HepG2 (cell line): ENCODE results near the gene HSPA1B. TPM values are rescaled to one million over a fixed set of nuclear protein-coding genes. Genes with fewer than 3 reads are reported as not detected.
A peak's percentile ranks its signal among the peaks of the same experiment; 100 is the strongest.

ENCODE experiments used
- CHCHD3 ChIP-seq: sonication (generic); formaldehyde crosslinking; IDR thresholded peaks from 2 replicates; pipeline ENCODE4 v1.8.0; 2022; ENCODE audit warnings: mild to moderate bottlenecking, missing genetic modification reagents, moderate library complexity
- HDAC1 ChIP-seq: sonication (generic); formaldehyde crosslinking; IDR thresholded peaks from 2 replicates; pipeline ENCODE4 v1.5.1; 2020; ENCODE audit warnings: mild to moderate bottlenecking, missing genetic modification reagents
- HDAC2 ChIP-seq: sonication (generic); formaldehyde crosslinking; IDR thresholded peaks from 2 replicates; pipeline ENCODE4 v1.4.0; 2020; ENCODE audit warnings: missing genetic modification reagents
- TGIF2 ChIP-seq: IDR thresholded peaks from 2 replicates; pipeline ENCODE4 v1.6.1; 2016; ENCODE audit warnings: control low read depth, missing compliant biosample characterization
- YEATS4 ChIP-seq: sonication (generic); formaldehyde crosslinking; IDR thresholded peaks from 2 replicates; pipeline ENCODE4 v1.4.0; 2020; ENCODE audit warnings: missing genetic modification reagents, borderline replicate concordance
- ZNF350 ChIP-seq: sonication (generic); formaldehyde crosslinking; IDR thresholded peaks from 2 replicates; pipeline ENCODE4 v1.4.0; 2020; ENCODE audit warnings: mild to moderate bottlenecking, low read depth, missing genetic modification reagents, borderline replicate concordance
- ZNF543 ChIP-seq: sonication (generic); formaldehyde crosslinking; IDR thresholded peaks from 2 replicates; pipeline ENCODE4 v1.4.0; 2020; ENCODE audit warnings: mild to moderate bottlenecking, missing genetic modification reagents
- ZNF564 ChIP-seq: sonication (generic); formaldehyde crosslinking; IDR thresholded peaks from 2 replicates; pipeline ENCODE4 v1.8.1; 2023; ENCODE audit warnings: mild to moderate bottlenecking, missing genetic modification reagents
- ZNF614 ChIP-seq: IDR thresholded peaks from 2 replicates; pipeline ENCODE4 v1.6.1; 2018; ENCODE audit warnings: missing biosample characterization, missing genetic modification reagents, inconsistent platforms, borderline replicate concordance
- ZNF746 ChIP-seq: sonication (generic); formaldehyde crosslinking; IDR thresholded peaks from 2 replicates; pipeline ENCODE4 v1.8.0; 2022; ENCODE audit warnings: mild to moderate bottlenecking, missing genetic modification reagents
- polyA plus RNA-seq, 8 experiments: library from polyadenylated mRNA; depleted of rRNA in 3 of 8; stranded (reverse) in 7 of 8; unstranded in 1 of 8; fragments of >200 nt; fragmentation: Illumina TruSeq in 4 of 8; extraction: Trizol in 4 of 8; gene quantifications; 2 replicates each; pipeline versions ENCODE4 v1.2.1 to v1.2.3, GENCODE V29; 2011 to 2016; ENCODE audit warnings: low read depth in 4 of 8, missing spikeins in 1 of 8, mixed read lengths in 1 of 8; ENCODE audit not compliant: insufficient read depth in 1 of 8
- total RNA-seq, 5 experiments: library from RNA; depleted of rRNA; stranded (reverse); fragments of >200 nt; fragmentation: Illumina TruSeq; extraction: Trizol; gene quantifications; 2 replicates each; pipeline ENCODE4 v1.2.3, GENCODE V29; 2016; ENCODE audit warnings: low read depth in 1 of 5
- TF ChIP-seq, protein P1 (sequence below): IDR thresholded peaks from 2 replicates; pipeline ENCODE4 v1.6.1; 2016; ENCODE audit warnings: mild to moderate bottlenecking, missing biosample characterization, missing genetic modification reagents
- TF ChIP-seq, protein P2 (sequence below): sonication (generic); formaldehyde crosslinking; conservative IDR thresholded peaks from 2 replicates; pipeline ENCODE4 v1.8.0; 2022; ENCODE audit warnings: low read depth, missing genetic modification reagents
- TF ChIP-seq, protein P3 (sequence below): sonication (generic); formaldehyde crosslinking; IDR thresholded peaks from 2 replicates; pipeline ENCODE4 v1.4.0; 2020; ENCODE audit warnings: missing genetic modification reagents

The HSPA1B gene
- total and polyA plus RNA-seq, 2 of the 13 experiments (the other 11 are each of a cell fraction or from before 2014, with no cell fraction given), result 26.0 to 186 TPM

DNA sequence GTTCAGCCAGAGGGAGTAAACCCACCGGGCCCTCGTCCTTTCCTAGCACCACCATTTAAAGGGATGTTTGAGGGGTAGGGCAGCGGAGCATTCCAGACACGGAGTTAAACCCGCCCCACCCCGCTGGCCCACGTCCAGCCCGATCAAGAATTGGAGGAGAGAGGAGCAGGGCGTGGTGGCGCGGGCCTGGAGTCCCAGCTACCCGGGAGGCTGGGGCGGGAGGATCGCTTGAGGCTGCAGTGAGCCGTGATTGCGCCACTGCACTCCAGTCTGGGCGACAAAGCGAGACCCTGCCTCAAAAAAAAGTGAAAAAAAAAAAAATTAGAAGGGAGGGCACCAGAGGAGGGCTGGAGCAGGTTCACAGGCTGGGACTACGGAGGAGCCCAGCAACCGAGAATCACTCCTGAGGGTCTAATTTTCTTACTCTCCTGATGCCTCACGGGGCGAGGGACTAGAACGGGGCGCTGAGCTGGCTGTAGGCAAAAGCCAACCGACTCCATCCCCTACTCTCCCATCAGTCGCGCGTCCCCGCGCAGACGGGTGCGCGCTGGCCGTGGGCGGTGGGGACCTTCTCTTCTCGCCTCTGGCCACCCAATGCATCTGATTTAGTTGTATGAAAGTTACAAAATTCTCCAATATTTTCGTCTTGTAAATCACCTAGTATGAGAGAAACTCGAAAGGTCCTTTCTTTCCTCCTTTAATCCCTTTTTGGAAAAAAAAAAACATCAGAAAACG is 6.1 kb upstream of the HSPA1B start (continued):
- TF ChIP-seq ZNF746 (CRISPR knock-in tag), result no peak
- TF ChIP-seq ZNF543, result peak; percentile 3; the same call in 1 of the 2 replicates
- TF ChIP-seq HDAC1 (CRISPR knock-in tag), result peak; percentile 46
- TF ChIP-seq ZNF350 (CRISPR knock-in tag), result no peak
- TF ChIP-seq, protein P1, sequence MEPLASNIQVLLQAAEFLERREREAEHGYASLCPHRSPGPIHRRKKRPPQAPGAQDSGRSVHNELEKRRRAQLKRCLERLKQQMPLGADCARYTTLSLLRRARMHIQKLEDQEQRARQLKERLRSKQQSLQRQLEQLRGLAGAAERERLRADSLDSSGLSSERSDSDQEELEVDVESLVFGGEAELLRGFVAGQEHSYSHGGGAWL, result peak; percentile 53; the same call in 1 of the 2 replicates
- no peak for TF ChIP-seq CHCHD3 (CRISPR knock-in tag)
- TF ChIP-seq YEATS4 (CRISPR knock-in tag), result 0 out of 2 replicates have a peak, but pooled peaks have one; percentile 13
- TF ChIP-seq, protein P2, sequence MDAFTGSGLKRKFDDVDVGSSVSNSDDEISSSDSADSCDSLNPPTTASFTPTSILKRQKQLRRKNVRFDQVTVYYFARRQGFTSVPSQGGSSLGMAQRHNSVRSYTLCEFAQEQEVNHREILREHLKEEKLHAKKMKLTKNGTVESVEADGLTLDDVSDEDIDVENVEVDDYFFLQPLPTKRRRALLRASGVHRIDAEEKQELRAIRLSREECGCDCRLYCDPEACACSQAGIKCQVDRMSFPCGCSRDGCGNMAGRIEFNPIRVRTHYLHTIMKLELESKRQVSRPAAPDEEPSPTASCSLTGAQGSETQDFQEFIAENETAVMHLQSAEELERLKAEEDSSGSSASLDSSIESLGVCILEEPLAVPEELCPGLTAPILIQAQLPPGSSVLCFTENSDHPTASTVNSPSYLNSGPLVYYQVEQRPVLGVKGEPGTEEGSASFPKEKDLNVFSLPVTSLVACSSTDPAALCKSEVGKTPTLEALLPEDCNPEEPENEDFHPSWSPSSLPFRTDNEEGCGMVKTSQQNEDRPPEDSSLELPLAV, result no peak
- peak; percentile 11; the same call in 1 of the 2 replicates for TF ChIP-seq ZNF614 (CRISPR knock-in tag)
- no peak for TF ChIP-seq ZNF564
- TF ChIP-seq HDAC2 (CRISPR knock-in tag), result 0 out of 2 replicates have a peak, but pooled peaks have one; percentile 9
- TF ChIP-seq, protein P3, sequence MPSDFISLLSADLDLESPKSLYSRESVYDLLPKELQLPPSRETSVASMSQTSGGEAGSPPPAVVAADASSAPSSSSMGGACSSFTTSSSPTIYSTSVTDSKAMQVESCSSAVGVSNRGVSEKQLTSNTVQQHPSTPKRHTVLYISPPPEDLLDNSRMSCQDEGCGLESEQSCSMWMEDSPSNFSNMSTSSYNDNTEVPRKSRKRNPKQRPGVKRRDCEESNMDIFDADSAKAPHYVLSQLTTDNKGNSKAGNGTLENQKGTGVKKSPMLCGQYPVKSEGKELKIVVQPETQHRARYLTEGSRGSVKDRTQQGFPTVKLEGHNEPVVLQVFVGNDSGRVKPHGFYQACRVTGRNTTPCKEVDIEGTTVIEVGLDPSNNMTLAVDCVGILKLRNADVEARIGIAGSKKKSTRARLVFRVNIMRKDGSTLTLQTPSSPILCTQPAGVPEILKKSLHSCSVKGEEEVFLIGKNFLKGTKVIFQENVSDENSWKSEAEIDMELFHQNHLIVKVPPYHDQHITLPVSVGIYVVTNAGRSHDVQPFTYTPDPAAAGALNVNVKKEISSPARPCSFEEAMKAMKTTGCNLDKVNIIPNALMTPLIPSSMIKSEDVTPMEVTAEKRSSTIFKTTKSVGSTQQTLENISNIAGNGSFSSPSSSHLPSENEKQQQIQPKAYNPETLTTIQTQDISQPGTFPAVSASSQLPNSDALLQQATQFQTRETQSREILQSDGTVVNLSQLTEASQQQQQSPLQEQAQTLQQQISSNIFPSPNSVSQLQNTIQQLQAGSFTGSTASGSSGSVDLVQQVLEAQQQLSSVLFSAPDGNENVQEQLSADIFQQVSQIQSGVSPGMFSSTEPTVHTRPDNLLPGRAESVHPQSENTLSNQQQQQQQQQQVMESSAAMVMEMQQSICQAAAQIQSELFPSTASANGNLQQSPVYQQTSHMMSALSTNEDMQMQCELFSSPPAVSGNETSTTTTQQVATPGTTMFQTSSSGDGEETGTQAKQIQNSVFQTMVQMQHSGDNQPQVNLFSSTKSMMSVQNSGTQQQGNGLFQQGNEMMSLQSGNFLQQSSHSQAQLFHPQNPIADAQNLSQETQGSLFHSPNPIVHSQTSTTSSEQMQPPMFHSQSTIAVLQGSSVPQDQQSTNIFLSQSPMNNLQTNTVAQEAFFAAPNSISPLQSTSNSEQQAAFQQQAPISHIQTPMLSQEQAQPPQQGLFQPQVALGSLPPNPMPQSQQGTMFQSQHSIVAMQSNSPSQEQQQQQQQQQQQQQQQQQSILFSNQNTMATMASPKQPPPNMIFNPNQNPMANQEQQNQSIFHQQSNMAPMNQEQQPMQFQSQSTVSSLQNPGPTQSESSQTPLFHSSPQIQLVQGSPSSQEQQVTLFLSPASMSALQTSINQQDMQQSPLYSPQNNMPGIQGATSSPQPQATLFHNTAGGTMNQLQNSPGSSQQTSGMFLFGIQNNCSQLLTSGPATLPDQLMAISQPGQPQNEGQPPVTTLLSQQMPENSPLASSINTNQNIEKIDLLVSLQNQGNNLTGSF (CRISPR knock-in tag), result no peak
- no peak for TF ChIP-seq TGIF2 (CRISPR knock-in tag)
